Measurements from ENCODE around the gene SLC2A13.
"Not testable (repeated sequence)": the region's sequence is repeated elsewhere in the genome, so short reads cannot be mapped to it uniquely, and the experiment has no call there.

Gene SLC2A13

GRCh38 chr12:39873065-39873464 is 232.8 kb downstream of the SLC2A13 start:
- DNase-seq (ENCODE audit: low read depth in 2 of 2, low spot score in 1 of 2) = no peak

GRCh38 chr12:39872425-39872824 is 233.5 kb downstream of the SLC2A13 start:
- no peak for DNase-seq (ENCODE audit: low read depth in 2 of 2, low spot score in 1 of 2)

GRCh38 chr12:39868328-39868725 is 237.6 kb downstream of the SLC2A13 start:
- DNase-seq (ENCODE audit: low read depth in 2 of 2, low spot score in 1 of 2) = no peak

DNA sequence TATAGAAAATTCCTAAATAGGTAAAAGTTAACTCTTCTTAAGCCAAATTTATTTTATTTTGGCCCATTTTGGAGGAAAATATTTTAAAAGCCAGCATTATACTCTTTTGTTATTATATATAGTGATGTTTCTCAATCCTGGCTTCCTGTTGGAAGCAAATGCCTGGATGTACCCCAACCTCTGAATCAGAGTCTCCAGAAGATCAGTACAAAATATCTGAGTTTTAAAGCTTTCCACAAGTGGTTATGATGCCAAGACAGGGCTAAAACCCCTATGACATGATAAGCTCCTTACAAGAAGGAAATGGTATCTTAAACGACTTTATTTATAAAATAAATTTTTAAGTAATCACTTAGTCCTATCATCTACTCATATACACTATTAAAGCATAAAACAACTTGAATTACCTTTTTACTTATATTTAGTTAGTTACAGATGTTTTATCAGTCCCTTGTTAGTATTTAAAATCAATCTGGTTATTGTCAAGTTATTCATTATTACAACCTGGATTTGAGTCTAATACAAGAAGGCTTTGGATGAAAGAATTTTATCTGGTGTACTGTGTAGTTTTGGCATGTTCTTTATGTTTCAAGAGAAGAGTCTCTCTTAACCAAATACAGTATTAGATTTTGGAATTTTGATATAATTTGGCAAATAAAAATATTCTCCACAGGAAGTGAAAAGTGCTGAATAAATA is 238.1 kb downstream of the SLC2A13 start:
- DNase-seq (ENCODE audit: low read depth in 2 of 2, low spot score in 1 of 2) = no peak

DNA sequence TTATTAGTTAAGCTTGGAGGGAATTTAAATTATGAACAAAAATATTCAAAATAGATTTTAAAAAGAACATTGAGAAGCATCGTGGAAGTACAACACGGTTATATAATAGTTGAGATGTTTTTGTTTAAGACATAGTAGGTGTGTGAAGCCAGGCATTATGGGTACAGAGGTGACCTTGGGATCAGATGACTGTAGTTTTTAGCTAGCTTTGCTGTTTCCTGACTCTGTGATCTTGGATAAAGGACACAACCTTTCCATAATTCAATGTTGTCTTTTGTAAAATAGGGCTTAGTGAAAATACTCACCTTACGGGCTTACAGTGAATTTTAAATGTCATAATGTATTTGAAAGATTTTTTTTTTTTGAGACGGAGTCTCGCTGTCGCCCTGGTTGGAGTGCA is 239.7 kb downstream of the SLC2A13 start:
- no peak for DNase-seq (ENCODE audit: low read depth in 2 of 2, low spot score in 1 of 2)

DNA sequence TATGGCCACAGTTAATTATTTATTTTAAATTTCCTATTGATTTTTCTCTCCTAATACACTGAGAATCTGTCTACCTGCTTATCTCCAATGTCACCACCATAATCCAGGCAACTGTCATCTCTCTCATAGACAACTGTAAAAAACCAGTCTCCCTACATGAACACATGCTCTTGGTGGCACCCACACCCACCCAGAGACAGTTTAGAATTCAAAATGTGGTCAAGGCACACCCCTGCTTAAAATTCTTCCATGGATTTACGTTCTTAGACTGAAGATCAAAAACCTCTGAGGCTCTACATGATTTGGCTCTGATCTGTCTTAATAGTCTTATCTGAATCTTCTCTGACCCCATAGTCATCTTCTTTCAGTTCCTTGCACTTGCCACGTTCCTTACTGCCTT is 245.2 kb downstream of the SLC2A13 start:
- no peak for DNase-seq (ENCODE audit: low read depth in 2 of 2, low spot score in 1 of 2)

- DNase-seq (ENCODE audit: low read depth in 2 of 2, low spot score in 1 of 2) = no peak
These were observed 252.9 kb downstream of the SLC2A13 start for GRCh38 chr12:39853003-39853402.

- DNase-seq (ENCODE audit: low read depth in 2 of 2, low spot score in 1 of 2) = no peak
These were observed 253.5 kb downstream of the SLC2A13 start for GRCh38 chr12:39852346-39852745.

- DNase-seq (ENCODE audit: low read depth in 2 of 2, low spot score in 1 of 2) = not testable (repeated sequence)
These were observed 257.7 kb downstream of the SLC2A13 start for GRCh38 chr12:39848218-39848617.

GRCh38 chr12:39846971-39847650 is 258.8 kb downstream of the SLC2A13 start:
- no peak for DNase-seq (ENCODE audit: low read depth in 2 of 2, low spot score in 1 of 2)

- no peak for DNase-seq (ENCODE audit: low read depth in 2 of 2, low spot score in 1 of 2)
These were observed 259.6 kb downstream of the SLC2A13 start for GRCh38 chr12:39846304-39846703.

DNA sequence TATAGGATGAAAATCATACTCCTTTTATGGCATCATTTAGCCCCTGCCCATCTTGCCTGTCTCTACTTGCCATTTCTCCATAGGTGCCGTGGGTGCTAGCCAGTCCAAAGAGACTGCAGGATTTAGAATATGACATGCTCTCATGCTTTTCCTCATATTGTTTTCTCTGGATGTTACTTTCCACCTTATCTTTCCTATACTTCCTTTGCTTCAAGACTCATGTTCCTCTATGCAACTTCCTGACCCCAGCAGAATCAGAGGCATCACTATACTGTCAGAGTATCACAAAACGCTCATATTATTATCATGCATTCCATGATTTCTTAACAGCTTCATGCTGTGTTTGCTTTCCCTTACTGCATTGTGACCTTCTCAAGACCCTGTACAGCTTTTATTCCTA is 265.5 kb downstream of the SLC2A13 start:
- DNase-seq (ENCODE audit: low read depth in 2 of 2, low spot score in 1 of 2) = no peak

- DNase-seq (ENCODE audit: low read depth in 2 of 2, low spot score in 1 of 2) = no peak
These were observed 266.8 kb downstream of the SLC2A13 start for GRCh38 chr12:39839072-39839471.

DNA sequence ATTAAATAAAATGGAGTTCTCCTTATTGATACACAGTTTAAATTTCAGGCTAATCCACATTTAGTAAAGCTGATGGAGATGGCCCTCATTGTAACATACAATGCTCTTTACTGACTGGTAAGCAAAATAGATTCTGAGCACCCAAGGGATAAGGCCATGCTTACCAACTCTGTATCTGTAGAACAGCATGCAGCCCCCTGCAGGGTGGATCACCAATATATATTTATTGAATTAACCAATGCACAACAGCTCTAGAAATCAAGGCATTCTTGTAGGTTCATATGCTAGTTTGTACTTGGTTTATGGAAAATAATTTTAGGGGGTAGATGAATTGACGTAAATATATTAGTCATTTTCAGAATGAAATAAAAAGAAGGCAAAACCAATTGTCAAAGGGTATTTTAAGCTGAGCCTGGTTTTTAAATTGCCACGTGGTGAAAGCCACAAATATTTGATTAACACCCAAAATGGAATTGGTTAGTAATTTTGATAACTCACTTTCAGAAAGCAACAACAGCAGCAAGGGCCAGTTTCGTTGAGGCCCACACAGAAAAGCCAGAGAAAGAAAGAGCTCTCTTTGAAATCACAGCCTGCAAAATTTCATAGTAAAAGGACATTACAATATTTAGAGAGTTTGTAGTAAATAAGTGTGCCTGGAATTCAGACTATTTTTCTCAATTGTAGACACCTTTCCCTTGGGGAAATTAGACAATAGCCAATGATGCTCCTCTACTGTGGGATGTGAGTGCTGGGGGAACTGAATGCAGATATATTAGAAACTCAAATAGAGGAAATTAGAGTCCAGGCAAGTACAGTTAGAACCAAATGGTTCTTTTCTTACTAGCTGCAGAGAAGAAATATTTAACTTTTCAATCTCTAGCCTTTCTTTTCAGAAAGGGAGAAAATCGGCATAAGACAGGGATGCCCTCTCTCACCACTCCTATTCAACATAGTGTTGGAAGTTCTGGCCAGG is 270.1 kb downstream of the SLC2A13 start:
- no peak for DNase-seq (ENCODE audit: low read depth in 2 of 2, low spot score in 1 of 2)

- no peak for DNase-seq (ENCODE audit: low read depth in 2 of 2, low spot score in 1 of 2)
These were observed 274.1 kb downstream of the SLC2A13 start for GRCh38 chr12:39831587-39832315.

- no peak for DNase-seq (ENCODE audit: low read depth in 2 of 2, low spot score in 1 of 2)
These were observed 274.9 kb downstream of the SLC2A13 start for GRCh38 chr12:39830852-39831520.

GRCh38 chr12:39830171-39830570 is 275.7 kb downstream of the SLC2A13 start:
- DNase-seq (ENCODE audit: low read depth in 2 of 2, low spot score in 1 of 2) = no peak

- no peak for DNase-seq (ENCODE audit: low read depth in 2 of 2, low spot score in 1 of 2)
These were observed 281.2 kb downstream of the SLC2A13 start for GRCh38 chr12:39824505-39825212.

DNA sequence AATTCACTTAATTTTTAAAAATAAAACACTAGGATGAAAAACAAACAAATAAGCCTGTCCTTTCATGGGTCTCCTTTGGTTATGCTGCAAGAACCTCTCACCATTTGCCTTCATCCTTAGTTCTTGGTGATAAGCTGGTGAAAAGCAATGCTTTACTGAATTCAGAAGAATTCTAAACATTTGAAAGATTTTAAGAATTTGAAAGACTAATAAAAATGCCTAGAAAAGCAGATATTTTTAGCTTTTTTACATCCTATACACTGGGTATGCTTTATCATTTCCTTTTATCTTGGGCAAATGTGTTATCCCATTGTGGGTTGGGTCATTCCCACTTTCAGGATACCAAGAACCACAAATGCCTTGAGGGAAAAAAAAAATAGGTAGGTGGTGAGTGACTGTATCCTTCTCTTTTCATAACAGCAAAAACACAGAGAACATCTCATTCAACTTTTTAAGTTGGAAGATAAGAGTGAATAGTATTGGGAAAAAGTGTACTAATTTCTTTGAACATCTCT is 289.2 kb downstream of the SLC2A13 start:
- no peak for DNase-seq (ENCODE audit: low read depth in 2 of 2, low spot score in 1 of 2)

- DNase-seq (ENCODE audit: low read depth in 2 of 2, low spot score in 1 of 2) = no peak
These were observed 290.1 kb downstream of the SLC2A13 start for GRCh38 chr12:39815746-39816145.

Data from stimulated activated CD8-positive, alpha-beta memory T cell treated with anti-CD3 and anti-CD28 coated beads, Interleukin-4, amount 100 ng/mL, for 4 hours (primary cell).